Esophagus squamous epithelium (tissue), 4 donors: ENCODE results near the gene MGAT4C.

Source experiments
- CTCF ChIP-seq, 6 experiments: fragments of 450-650 bp in 4 of 6; fragments of 200-600 bp in 2 of 6; sonication (generic) in 2 of 6; IDR thresholded peaks; one replicate each; pipeline ENCODE4 v1.5.1; 2016 to 2019; ENCODE audit warnings: antibody characterized with exemption in 6 of 6, mild to moderate bottlenecking in 4 of 6, moderate library complexity in 4 of 6
- POLR2A ChIP-seq, 4 donors: fragments of 450-650 bp; IDR thresholded peaks; one replicate each; pipeline ENCODE4 v1.6.1; 2017; ENCODE audit warnings: antibody characterized with exemption in 4 of 4, mild to moderate bottlenecking in 4 of 4, moderate library complexity in 3 of 4

GRCh38 chr12:86006727-86007126 lies 249.5 kb downstream of the MGAT4C start:
- TF ChIP-seq CTCF (IDR thresholded peaks at IDR 0.05) (no peak), POLR2A (IDR thresholded peaks at IDR 0.05) (no peak)
